ENCODE data around the gene CAMP. TPM values are rescaled to one million over a fixed set of nuclear protein-coding genes. Genes with fewer than 3 reads are reported as not detected.

CAMP gene
- total RNA-seq, 1 experiment from 2014 or later, result not detected

- no peak for DNase-seq (ENCODE audit: low spot score)
- intact Hi-C loops (cut with micrococcal nuclease; ENCODE audit: unreplicated experiment), result no loop called here
- Histone ChIP-seq H3K27me3 (replicated peaks; ENCODE audit: insufficient read depth, low read depth, low read length, poor library complexity) (no peaks in the 10 kb centered on the region), H3K9me3 (ENCODE audit: low read depth, low read length, poor library complexity, severe bottlenecking) (no peaks in the 10 kb centered on the region), H3K36me3 (ENCODE audit: insufficient read depth, low read length, poor library complexity, severe bottlenecking) (peaks cover 68% of the 10 kb centered on the region), H3K4me3 (ENCODE audit: low read depth, low read length, poor library complexity, severe bottlenecking) (no peak overlapping the region), H3K27ac (ENCODE audit: low read depth, low read length, poor library complexity, severe bottlenecking) (no peak overlapping the region), H3K4me1 (ENCODE audit: insufficient read depth, low read length, poor library complexity, severe bottlenecking) (no peaks in the 10 kb centered on the region)
- TF ChIP-seq, protein P1, sequence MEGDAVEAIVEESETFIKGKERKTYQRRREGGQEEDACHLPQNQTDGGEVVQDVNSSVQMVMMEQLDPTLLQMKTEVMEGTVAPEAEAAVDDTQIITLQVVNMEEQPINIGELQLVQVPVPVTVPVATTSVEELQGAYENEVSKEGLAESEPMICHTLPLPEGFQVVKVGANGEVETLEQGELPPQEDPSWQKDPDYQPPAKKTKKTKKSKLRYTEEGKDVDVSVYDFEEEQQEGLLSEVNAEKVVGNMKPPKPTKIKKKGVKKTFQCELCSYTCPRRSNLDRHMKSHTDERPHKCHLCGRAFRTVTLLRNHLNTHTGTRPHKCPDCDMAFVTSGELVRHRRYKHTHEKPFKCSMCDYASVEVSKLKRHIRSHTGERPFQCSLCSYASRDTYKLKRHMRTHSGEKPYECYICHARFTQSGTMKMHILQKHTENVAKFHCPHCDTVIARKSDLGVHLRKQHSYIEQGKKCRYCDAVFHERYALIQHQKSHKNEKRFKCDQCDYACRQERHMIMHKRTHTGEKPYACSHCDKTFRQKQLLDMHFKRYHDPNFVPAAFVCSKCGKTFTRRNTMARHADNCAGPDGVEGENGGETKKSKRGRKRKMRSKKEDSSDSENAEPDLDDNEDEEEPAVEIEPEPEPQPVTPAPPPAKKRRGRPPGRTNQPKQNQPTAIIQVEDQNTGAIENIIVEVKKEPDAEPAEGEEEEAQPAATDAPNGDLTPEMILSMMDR (conservative IDR thresholded peaks at IDR 0.05; ENCODE audit: low read depth, low read length), result no peak
- no peak for TF ChIP-seq EZH2 (IDR thresholded peaks at IDR 0.05; ENCODE audit: borderline replicate concordance, low read depth, low read length, poor library complexity, severe bottlenecking)
- POLR2A ChIA-PET (ENCODE audit: low non-redundant PET), result no interaction called here
- BruUV-seq (replicated peaks), result no TSS peak
- CTCF ChIA-PET, result interaction anchor here (0.8 kb wide), 1 partner anchor 23 kb away, joined by 4 read pairs; no protein-coding TSS in a partner anchor
These were observed 42.6 kb upstream of the CAMP start for GRCh38 chr3:48180531-48181253.

- no peak overlapping the region for H3K27ac ChIP-seq (ENCODE audit: low read depth, low read length, poor library complexity, severe bottlenecking)
- TF ChIP-seq, protein P1 (conservative IDR thresholded peaks at IDR 0.05; ENCODE audit: low read depth, low read length), result no peak
- TF ChIP-seq EZH2 (IDR thresholded peaks at IDR 0.05; ENCODE audit: borderline replicate concordance, low read depth, low read length, poor library complexity, severe bottlenecking), result no peak
- H3K9me3 ChIP-seq (ENCODE audit: low read depth, low read length, poor library complexity, severe bottlenecking), result no peaks in the 10 kb centered on the region
- POLR2A ChIA-PET (ENCODE audit: low non-redundant PET), result no interaction called here
- no peak overlapping the region for H3K4me3 ChIP-seq (ENCODE audit: low read depth, low read length, poor library complexity, severe bottlenecking)
- peaks cover 4% of the 10 kb centered on the region for H3K4me1 ChIP-seq (ENCODE audit: insufficient read depth, low read length, poor library complexity, severe bottlenecking)
- DNase-seq (ENCODE audit: low spot score), result no peak
- H3K27me3 ChIP-seq (replicated peaks; ENCODE audit: insufficient read depth, low read depth, low read length, poor library complexity), result no peaks in the 10 kb centered on the region
- peaks cover 46% of the 10 kb centered on the region for H3K36me3 ChIP-seq (ENCODE audit: insufficient read depth, low read length, poor library complexity, severe bottlenecking)
- CTCF ChIA-PET, result no interaction called here
- intact Hi-C loops (cut with micrococcal nuclease; ENCODE audit: unreplicated experiment), result no loop called here
- BruUV-seq (replicated peaks), result no TSS peak
These were observed 39.0 kb upstream of the CAMP start for GRCh38 chr3:48184299-48184698.

- Histone ChIP-seq H3K27ac (ENCODE audit: low read depth, low read length, poor library complexity, severe bottlenecking) (no peak overlapping the region), H3K4me3 (ENCODE audit: low read depth, low read length, poor library complexity, severe bottlenecking) (no peak overlapping the region), H3K9me3 (ENCODE audit: low read depth, low read length, poor library complexity, severe bottlenecking) (no peaks in the 10 kb centered on the region), H3K4me1 (ENCODE audit: insufficient read depth, low read length, poor library complexity, severe bottlenecking) (peaks cover 4% of the 10 kb centered on the region), H3K27me3 (replicated peaks; ENCODE audit: insufficient read depth, low read depth, low read length, poor library complexity) (no peaks in the 10 kb centered on the region), H3K36me3 (ENCODE audit: insufficient read depth, low read length, poor library complexity, severe bottlenecking) (peaks cover 45% of the 10 kb centered on the region)
- POLR2A ChIA-PET (ENCODE audit: low non-redundant PET), result interaction anchor here (0.5 kb wide), 1 partner anchor 294 kb away, joined by 3 read pairs; no protein-coding TSS in a partner anchor
- intact Hi-C loops (cut with micrococcal nuclease; ENCODE audit: unreplicated experiment), result no loop called here
- no TSS peak for BruUV-seq (replicated peaks)
- no peak for DNase-seq (ENCODE audit: low spot score)
- CTCF ChIA-PET, result no interaction called here
- TF ChIP-seq, protein P1 (conservative IDR thresholded peaks at IDR 0.05; ENCODE audit: low read depth, low read length), result no peak
- TF ChIP-seq EZH2 (IDR thresholded peaks at IDR 0.05; ENCODE audit: borderline replicate concordance, low read depth, low read length, poor library complexity, severe bottlenecking), result no peak
These were observed 38.2 kb upstream of the CAMP start for GRCh38 chr3:48185129-48185528.
